Keratinocyte (primary cell): ENCODE results near the gene ZNF106. TPM values are rescaled to one million over a fixed set of nuclear protein-coding genes. Genes with fewer than 3 reads are reported as not detected.

Experiments used
- DNase-seq: peaks from one replicate; pipeline ENCODE4 v3.0.0-alpha.2; 2011; ENCODE audit warnings: low read depth, missing footprints, low spot score
- FAIRE-seq: peaks from 2 replicates; lab custom pipeline; 2011; peaks lifted over from hg19 to GRCh38; lab: Jason Lieb, UNC
- H2AFZ ChIP-seq: 2 replicates; pipeline ENCODE4 v1.6.0; 2012; ENCODE audit warnings: low read length, control low read depth, inconsistent platforms; ENCODE audit not compliant: control insufficient read depth
- H3K27ac ChIP-seq: 2 replicates; pipeline ENCODE4 v1.5.1; 2011; ENCODE audit warnings: low read length; ENCODE audit not compliant: control insufficient read depth, insufficient read depth
- H3K27me3 ChIP-seq: 3 replicates; pipeline ENCODE4 v1.6.0; 2011; ENCODE audit warnings: low read length; ENCODE audit not compliant: control insufficient read depth, insufficient read depth; ENCODE audit errors: extremely low read depth
- H3K36me3 ChIP-seq, 2 experiments: 2 replicates in 1 of 2; 3 replicates in 1 of 2; pipeline ENCODE4 v1.5.1; 2011; ENCODE audit warnings: low read length in 2 of 2, mild to moderate bottlenecking in 1 of 2; ENCODE audit not compliant: control insufficient read depth in 2 of 2, insufficient read depth in 2 of 2; ENCODE audit errors: extremely low read depth in 1 of 2
- H3K4me1 ChIP-seq: 3 replicates; pipeline ENCODE4 v1.5.1; 2011; ENCODE audit warnings: low read length; ENCODE audit not compliant: control insufficient read depth, insufficient read depth; ENCODE audit errors: extremely low read depth
- H3K4me2 ChIP-seq: 3 replicates; pipeline ENCODE4 v1.6.0; 2011; ENCODE audit warnings: low read depth, low read length; ENCODE audit not compliant: control insufficient read depth, insufficient read depth; ENCODE audit errors: extremely low read depth
- H3K4me3 ChIP-seq, 3 experiments: fragments of 200-600 bp in 1 of 3; sonication (generic) in 1 of 3; 2 replicates in 2 of 3; 3 replicates in 1 of 3; pipeline ENCODE4 v1.5.1; 2011 to 2016; ENCODE audit warnings: low read length in 3 of 3, mild to moderate bottlenecking in 3 of 3, control low read depth in 2 of 3, inconsistent platforms in 1 of 3, low read depth in 1 of 3, mixed read lengths in 1 of 3, mixed run types in 1 of 3, moderate library complexity in 1 of 3; ENCODE audit not compliant: control insufficient read depth in 2 of 3, insufficient read depth in 2 of 3; ENCODE audit errors: extremely low read depth in 1 of 3
- H3K79me2 ChIP-seq: 2 replicates; pipeline ENCODE4 v1.6.0; 2012; ENCODE audit warnings: low read length; ENCODE audit not compliant: control insufficient read depth, insufficient read depth
- H3K9ac ChIP-seq: 3 replicates; pipeline ENCODE4 v1.6.0; 2011; ENCODE audit warnings: low read length; ENCODE audit not compliant: control insufficient read depth, insufficient read depth; ENCODE audit errors: extremely low read depth
- H3K9me1 ChIP-seq: 3 replicates; pipeline ENCODE4 v1.6.0; 2011; ENCODE audit warnings: low read length; ENCODE audit not compliant: control insufficient read depth, insufficient read depth; ENCODE audit errors: extremely low read depth
- H3K9me3 ChIP-seq: 2 replicates; pipeline ENCODE4 v1.5.1; 2012; ENCODE audit warnings: low read depth, low read length; ENCODE audit not compliant: control insufficient read depth
- H4K20me1 ChIP-seq: 3 replicates; pipeline ENCODE4 v1.6.0; 2011; ENCODE audit warnings: low read length; ENCODE audit not compliant: control insufficient read depth, insufficient read depth; ENCODE audit errors: extremely low read depth
- CTCF ChIP-seq, 3 experiments: IDR thresholded peaks in 1 of 3; conservative IDR thresholded peaks in 1 of 3; optimal IDR thresholded peaks in 1 of 3; 2 replicates in 2 of 3; 3 replicates in 1 of 3; pipeline versions ENCODE3 to v1.5.1; 2011; ENCODE audit warnings: low read length in 3 of 3, mild to moderate bottlenecking in 3 of 3, moderate library complexity in 2 of 3, control low read depth in 1 of 3, inconsistent platforms in 1 of 3; ENCODE audit not compliant: insufficient read depth in 2 of 3; ENCODE audit errors: extremely low read depth in 1 of 3
- EZH2 ChIP-seq: IDR thresholded peaks from one replicate; pipeline ENCODE4 v1.6.1; 2012; ENCODE audit warnings: inconsistent platforms, mild to moderate bottlenecking, low read length, moderate library complexity
- dilution Hi-C: fragments of 300-500 bp; cut with MboI; formaldehyde crosslinking; loops from one replicate; pipeline ENCODE4 v1.7.0; 2020; ENCODE audit warnings: low sequenced_read_pairs; ENCODE audit not compliant: extremely low pct_ligation_motif_present
- polyA plus RNA-seq, 5 experiments: library from polyadenylated mRNA; depleted of rRNA in 3 of 5; stranded (reverse) in 3 of 5; stranded (forward) in 1 of 5; unstranded in 1 of 5; fragments of >200 nt; gene quantifications; 1 replicate in 1 of 5; 2 replicates in 3 of 5; 3 replicates in 1 of 5; pipeline versions ENCODE4 v1.2.1 to v1.2.3, GENCODE V29; 2011 to 2012; ENCODE audit warnings: missing spikeins in 2 of 5, low read depth in 1 of 5, low replicate concordance in 1 of 5

The ZNF106 gene
- polyA plus RNA-seq, 1 donor (not counting 4 experiments of a cell fraction or from before 2014, with no cell fraction given) = 24.6 TPM

GRCh38 chr15:42445551-42445950 lies 45.4 kb downstream of the ZNF106 start:
- H3K4me1 ChIP-seq = peaks cover 22% of the 10 kb centered on the region
- no peaks in the 10 kb centered on the region for H3K27me3 ChIP-seq
- H3K4me3 ChIP-seq = no peak overlapping the region
- H3K27ac ChIP-seq = no peak overlapping the region
- no peaks in the 10 kb centered on the region for H3K9me3 ChIP-seq
- dilution Hi-C loops = no loop called here
- no peaks in the 10 kb centered on the region for H3K79me2 ChIP-seq
- DNase-seq = no peak
- H3K36me3 ChIP-seq = peaks cover 4 to 15% of the 10 kb centered on the region in 2 experiments
- H2AFZ ChIP-seq = no peak overlapping the region
- H3K9me1 ChIP-seq = no peaks in the 10 kb centered on the region
- H3K9ac ChIP-seq = no peak overlapping the region
- H4K20me1 ChIP-seq = no peaks in the 10 kb centered on the region
- TF ChIP-seq CTCF (optimal IDR thresholded peaks at IDR 0.05 in 1 of 3, IDR thresholded peaks at IDR 0.05 in 1 of 3, conservative IDR thresholded peaks at IDR 0.05 in 1 of 3; ENCODE audit: extremely low read depth in 1 of 3, insufficient read depth in 2 of 3, low read length in 3 of 3) (no peak), EZH2 (no peak)
- H3K4me2 ChIP-seq = no peak overlapping the region
- FAIRE-seq = no peak

DNA sequence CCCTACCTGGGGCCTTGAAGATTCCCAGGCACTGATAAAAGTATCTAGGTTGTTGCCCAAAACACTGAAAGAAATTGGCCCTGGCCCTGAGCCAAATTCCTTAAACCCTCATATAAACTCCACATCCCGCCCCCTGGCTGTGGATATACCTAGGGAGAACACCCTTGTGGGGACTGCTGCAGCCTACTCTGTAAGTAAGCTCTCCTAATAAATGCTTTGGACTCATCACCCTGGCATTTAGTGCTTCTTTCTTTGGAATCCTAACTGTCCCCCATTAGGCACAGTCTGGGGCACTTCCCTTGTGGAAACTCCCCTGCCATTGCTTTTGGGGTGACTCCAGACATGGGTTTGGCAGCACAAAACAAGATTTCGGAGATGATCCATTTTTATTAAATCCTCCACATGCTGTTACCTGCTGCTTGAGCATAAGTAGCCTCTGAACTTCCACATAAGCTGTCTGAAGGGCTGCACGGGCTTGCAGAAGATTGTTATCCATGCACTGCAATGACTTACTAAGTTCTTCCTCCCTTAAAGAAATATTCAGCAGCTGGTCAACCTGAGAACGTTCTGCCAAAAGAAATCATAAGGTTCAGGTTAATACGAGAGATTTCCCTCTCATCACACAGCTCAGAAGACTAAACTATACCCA lies 46.4 kb downstream of the ZNF106 start:
- Histone ChIP-seq H3K79me2 (no peaks in the 10 kb centered on the region), H3K4me1 (peaks cover 22% of the 10 kb centered on the region), H3K4me3 (peak overlapping the region in 1 of 3 experiments; percentile 42), H2AFZ (no peak overlapping the region), H3K9me3 (no peaks in the 10 kb centered on the region), H3K9me1 (no peaks in the 10 kb centered on the region), H3K27me3 (no peaks in the 10 kb centered on the region), H3K36me3 (peaks cover 4 to 9% of the 10 kb centered on the region in 2 experiments), H4K20me1 (no peaks in the 10 kb centered on the region), H3K4me2 (peak overlapping the region; percentile 66), H3K9ac (no peak overlapping the region), H3K27ac (peak overlapping the region; percentile 20)
- peak; percentile 54 for DNase-seq
- peak; percentile 26 for FAIRE-seq
- dilution Hi-C loops = no loop called here
- TF ChIP-seq EZH2 (no peak), CTCF (optimal IDR thresholded peaks at IDR 0.05 in 1 of 3, IDR thresholded peaks at IDR 0.05 in 1 of 3, conservative IDR thresholded peaks at IDR 0.05 in 1 of 3; ENCODE audit: extremely low read depth in 1 of 3, insufficient read depth in 2 of 3, low read length in 3 of 3) (peak in 1 of 3 experiments; percentile 12)
